NB4 (cell line): ENCODE data around the gene CDH22.

Experiments used
- CTCF ChIP-seq: IDR thresholded peaks from one replicate; pipeline ENCODE4 v1.5.1; 2012; ENCODE audit warnings: low read depth, low read length
- POLR2A ChIP-seq: IDR thresholded peaks from 2 replicates; pipeline ENCODE4 v1.6.1; 2011; ENCODE audit warnings: mild to moderate bottlenecking; ENCODE audit not compliant: insufficient read length; ENCODE audit errors: extremely low read depth
- TF ChIP-seq, protein P1 (sequence below): IDR thresholded peaks from 2 replicates; pipeline ENCODE4 v1.6.1; 2011; ENCODE audit warnings: low read depth, low read length

DNA sequence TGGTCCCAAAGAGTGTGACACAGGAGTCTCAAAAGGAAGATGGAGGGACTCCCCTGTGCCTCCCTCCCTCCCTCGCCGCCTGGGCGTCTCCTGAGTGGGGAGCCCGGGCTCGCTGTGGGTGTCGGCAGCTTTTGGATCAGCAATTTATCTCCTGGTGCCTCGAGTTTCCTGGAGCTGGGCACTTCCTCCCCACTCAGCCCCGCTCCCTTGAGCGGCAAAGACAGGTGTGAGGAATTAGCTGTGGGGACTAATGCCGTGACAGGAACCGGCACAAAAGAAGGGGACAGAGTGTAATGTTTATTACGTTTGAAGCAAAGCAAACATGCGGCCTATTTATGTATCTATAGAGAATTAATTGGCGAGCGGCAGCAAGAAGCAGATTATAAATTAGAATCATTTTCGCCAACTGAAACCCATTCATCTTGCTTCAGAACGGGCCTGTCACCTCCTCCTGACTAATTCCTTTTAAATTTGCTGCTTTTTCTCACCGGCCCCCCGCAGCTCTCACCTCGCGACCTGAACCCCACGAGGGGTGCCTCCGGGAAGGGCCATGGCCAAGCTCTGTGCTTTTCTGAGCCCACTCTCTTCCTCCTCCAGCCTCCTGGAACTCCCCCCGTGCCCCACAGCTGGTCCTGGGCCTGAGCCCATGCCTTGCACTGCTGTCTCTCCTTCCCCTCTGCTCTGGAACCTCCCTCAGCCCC lies 8.8 kb upstream of the CDH22 start:
- TF ChIP-seq CTCF (no peak), POLR2A (no peak)
- TF ChIP-seq, protein P1, sequence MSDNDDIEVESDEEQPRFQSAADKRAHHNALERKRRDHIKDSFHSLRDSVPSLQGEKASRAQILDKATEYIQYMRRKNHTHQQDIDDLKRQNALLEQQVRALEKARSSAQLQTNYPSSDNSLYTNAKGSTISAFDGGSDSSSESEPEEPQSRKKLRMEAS, result no peak
